GM12878 (cell line): Measurements from ENCODE around the gene MYBPC2. TPM values are rescaled to one million over a fixed set of nuclear protein-coding genes. Genes with fewer than 3 reads are reported as not detected.
A peak's percentile ranks its signal among the peaks of the same experiment; 100 is the strongest.

Experiments used
- ATAC-seq: fragments of 200-7000 bp; cut with Tn5 transposase; 3 replicates; pipeline ENCODE4 v1.9.1; 2020; ENCODE audit warnings: mild to moderate bottlenecking, moderate library complexity
- BruUV-seq: library from RNA; stranded (reverse); fragments of 400-500 nt; replicated peaks from 2 replicates; lab custom pipeline; 2021; lab: Mats Ljungman, UMichigan
- CTCF ChIA-PET: fragments of 300-600 bp; sonication (Branson Sonifier 250); formaldehyde crosslinking; extraction: SDS; loops from one replicate; lab custom pipeline; 2021; ENCODE audit warnings: inconsistent platforms; lab: Yijun Ruan, JAX
- POLR2A ChIA-PET: fragments of 350-600 bp; formaldehyde crosslinking; extraction: SDS; loops from one replicate; lab custom pipeline; 2021; ENCODE audit warnings: inconsistent platforms; lab: Charles Lee
- RAD21 ChIA-PET: fragments of 300-600 bp; sonication (Branson Sonifier 250); formaldehyde crosslinking; loops from one replicate; lab custom pipeline; 2023; ENCODE audit warnings: antibody characterized with exemption; ENCODE audit not compliant: unreplicated experiment; lab: Charles Lee
- SMC1A ChIA-PET: fragments of 300-600 bp; sonication (Branson Sonifier 250); formaldehyde crosslinking; loops from one replicate; lab custom pipeline; 2023; ENCODE audit not compliant: unreplicated experiment, uncharacterized antibody; lab: Charles Lee
- DNase-seq: peaks from one replicate; pipeline ENCODE4 v3.0.0-alpha.2; 2011; ENCODE audit warnings: low read depth, low spot score
- FAIRE-seq: peaks from 3 replicates; lab custom pipeline; 2011; peaks lifted over from hg19 to GRCh38; lab: Jason Lieb, UNC
- H2AFZ ChIP-seq: 2 replicates; pipeline ENCODE4 v1.6.0; 2011; ENCODE audit warnings: low read depth, low read length, control low read depth; ENCODE audit not compliant: control insufficient read depth
- H3K27ac ChIP-seq: 2 replicates; pipeline ENCODE4 v1.5.1; 2011; ENCODE audit warnings: control low read depth; ENCODE audit not compliant: control insufficient read depth, insufficient read depth
- H3K27me3 ChIP-seq, 2 experiments: replicated peaks in 1 of 2; 2 replicates each; pipeline versions ENCODE4 v1.6.0 to v1.6.1; 2011; ENCODE audit warnings: low read length in 1 of 2; ENCODE audit not compliant: control insufficient read depth in 2 of 2, insufficient read depth in 2 of 2
- H3K36me3 ChIP-seq, 2 experiments: 2 replicates each; pipeline ENCODE4 v1.5.1; 2011; ENCODE audit warnings: low read length in 1 of 2; ENCODE audit not compliant: control insufficient read depth in 2 of 2, insufficient read depth in 2 of 2
- H3K4me1 ChIP-seq: 2 replicates; pipeline ENCODE4 v1.6.1; 2011; ENCODE audit warnings: mild to moderate bottlenecking, low read length, moderate library complexity, mixed read lengths; ENCODE audit not compliant: control insufficient read depth, insufficient read depth
- H3K4me2 ChIP-seq: 2 replicates; pipeline ENCODE4 v1.6.0; 2011; ENCODE audit warnings: control low read depth; ENCODE audit not compliant: control insufficient read depth, insufficient read depth
- H3K4me3 ChIP-seq: fragments of 200-600 bp; sonication (generic); 2 replicates; pipeline ENCODE4 v1.5.1; 2016
- H3K79me2 ChIP-seq: 2 replicates; pipeline ENCODE4 v1.6.0; 2011; ENCODE audit warnings: low read length; ENCODE audit not compliant: control insufficient read depth, insufficient read depth
- H3K9ac ChIP-seq: 2 replicates; pipeline ENCODE4 v1.8.0; 2011; ENCODE audit warnings: low read length, control low read depth, mixed read lengths; ENCODE audit not compliant: control insufficient read depth, insufficient read depth
- H3K9me3 ChIP-seq: replicated peaks from 3 replicates; pipeline ENCODE4 v1.5.1; 2011; ENCODE audit warnings: mild to moderate bottlenecking, low read length; ENCODE audit not compliant: control insufficient read depth, insufficient read depth
- H4K20me1 ChIP-seq: 2 replicates; pipeline ENCODE4 v1.6.0; 2011; ENCODE audit not compliant: control insufficient read depth, insufficient read depth
- ATF7 ChIP-seq: fragments of 450-650 bp; IDR thresholded peaks from 2 replicates; pipeline ENCODE4 v1.6.1; 2016; ENCODE audit warnings: low read depth, mild to moderate bottlenecking
- BCL11A ChIP-seq: IDR thresholded peaks from 2 replicates; pipeline ENCODE4 v1.6.1; 2011; ENCODE audit warnings: low read depth, low read length
- BHLHE40 ChIP-seq, 2 experiments: fragments of 450-650 bp in 1 of 2; IDR thresholded peaks; 2 replicates each; pipeline ENCODE4 v1.6.1; 2011 to 2017; ENCODE audit warnings: low read depth in 2 of 2, borderline replicate concordance in 1 of 2, improper control_type of control experiment in 1 of 2, low read length in 1 of 2, mild to moderate bottlenecking in 1 of 2
- BMI1 ChIP-seq: fragments of 450-650 bp; IDR thresholded peaks from 2 replicates; pipeline ENCODE4 v1.6.1; 2016; ENCODE audit warnings: mild to moderate bottlenecking, moderate library complexity, borderline replicate concordance
- CBFB ChIP-seq: IDR thresholded peaks from 2 replicates; pipeline ENCODE4 v1.6.1; 2016; ENCODE audit warnings: antibody characterized with exemption, low read depth
- CBX5 ChIP-seq: sonication (generic); IDR thresholded peaks from 2 replicates; pipeline ENCODE4 v1.6.1; 2016; ENCODE audit warnings: low read depth, moderate library complexity, mild to moderate bottlenecking, inconsistent platforms
- CHD2 ChIP-seq: IDR thresholded peaks from 2 replicates; pipeline ENCODE4 v1.6.1; 2011; ENCODE audit warnings: low read depth, low read length, improper control_type of control experiment, borderline replicate concordance
- CREB1 ChIP-seq: IDR thresholded peaks from 2 replicates; pipeline ENCODE4 v1.6.1; 2012; ENCODE audit warnings: low read depth, mild to moderate bottlenecking, inconsistent platforms
- CREM ChIP-seq: IDR thresholded peaks from 2 replicates; pipeline ENCODE4 v1.6.1; 2014; ENCODE audit warnings: antibody characterized with exemption, low read depth
- DPF2 ChIP-seq: fragments of 450-650 bp; IDR thresholded peaks from 2 replicates; pipeline ENCODE4 v1.6.1; 2017; ENCODE audit warnings: mild to moderate bottlenecking
- EGR1 ChIP-seq, 2 experiments: IDR thresholded peaks; 1 replicate in 1 of 2; 2 replicates in 1 of 2; pipeline ENCODE4 v1.6.1; 2011 to 2012; ENCODE audit warnings: low read depth in 2 of 2, low read length in 2 of 2, borderline replicate concordance in 1 of 2, mild to moderate bottlenecking in 1 of 2, moderate library complexity in 1 of 2
- EP300 ChIP-seq, 2 experiments: fragments of 150-350 bp in 1 of 2; IDR thresholded peaks; 2 replicates each; pipeline ENCODE4 v1.6.1; 2011 to 2012; ENCODE audit warnings: low read depth in 2 of 2, low read length in 2 of 2, borderline replicate concordance in 1 of 2, improper control_type of control experiment in 1 of 2, inconsistent platforms in 1 of 2; ENCODE audit not compliant: control insufficient read depth in 1 of 2
- HDAC2 ChIP-seq: fragments of 200-600 bp; sonication (generic); IDR thresholded peaks from 2 replicates; pipeline ENCODE4 v1.6.1; 2017
- IKZF2 ChIP-seq, 2 experiments: fragments of 450-650 bp; IDR thresholded peaks; 2 replicates each; pipeline ENCODE4 v1.6.1; 2017; ENCODE audit warnings: mild to moderate bottlenecking in 2 of 2, moderate library complexity in 2 of 2
- MEF2A ChIP-seq: IDR thresholded peaks from 2 replicates; pipeline ENCODE4 v1.6.1; 2011; ENCODE audit warnings: low read depth, mild to moderate bottlenecking, low read length, moderate library complexity; ENCODE audit not compliant: insufficient read depth
- MYB ChIP-seq: fragments of 150-350 bp; IDR thresholded peaks from 2 replicates; pipeline ENCODE4 v1.6.1; 2014; ENCODE audit warnings: mild to moderate bottlenecking, low read depth, low read length, borderline replicate concordance
- NBN ChIP-seq: fragments of 450-650 bp; IDR thresholded peaks from 2 replicates; pipeline ENCODE4 v1.6.1; 2016
- PAX5 ChIP-seq: IDR thresholded peaks from 2 replicates; pipeline ENCODE4 v1.6.1; 2011; ENCODE audit warnings: low read depth, low read length, borderline replicate concordance
- RUNX3 ChIP-seq: IDR thresholded peaks from 2 replicates; pipeline ENCODE4 v1.6.1; 2012; ENCODE audit warnings: low read length, inconsistent platforms
- SP1 ChIP-seq: IDR thresholded peaks from one replicate; pipeline ENCODE4 v1.6.1; 2011; ENCODE audit warnings: low read depth, low read length
- TCF12 ChIP-seq: IDR thresholded peaks from 2 replicates; pipeline ENCODE4 v1.6.1; 2011; ENCODE audit warnings: low read depth, mild to moderate bottlenecking, low read length
- TCF3 ChIP-seq: IDR thresholded peaks from 2 replicates; pipeline ENCODE4 v1.6.1; 2012; ENCODE audit warnings: low read depth, mild to moderate bottlenecking, low read length, borderline replicate concordance; ENCODE audit not compliant: insufficient read depth
- YY1 ChIP-seq: IDR thresholded peaks from 2 replicates; pipeline ENCODE4 v1.6.1; 2011; ENCODE audit warnings: low read depth, mild to moderate bottlenecking, low read length
- WGBS: methylation state at CpG from one replicate; pipeline ENCODE4 v1.1.6; 2016; ENCODE audit warnings: low lambda C conversion rate; ENCODE audit not compliant: insufficient replicate concordance, insufficient coverage; ENCODE audit errors: missing lambda C conversion rate; 5-methylcytosine and 5-hydroxymethylcytosine counted together
- in situ Hi-C: fragments of 300-500 bp; cut with MboI; formaldehyde crosslinking; loops from 9 replicates; pipeline ENCODE4 v1.14.3; 2018; ENCODE audit warnings: mixed read lengths
- intact Hi-C: fragments of 100-400 bp; cut with micrococcal nuclease; formaldehyde crosslinking; loops from one replicate; pipeline ENCODE4 v1.14.2; 2022; ENCODE audit not compliant: unreplicated experiment
- polyA plus RNA-seq, 11 experiments: library from polyadenylated mRNA; depleted of rRNA in 4 of 11; unstranded in 6 of 11; stranded (reverse) in 5 of 11; fragments of >200 nt; fragmentation: Nextera tagmentation in 4 of 11; fragmentation: Illumina TruSeq in 1 of 11; extraction: Ambion mirVana in 4 of 11; extraction: Trizol in 1 of 11; gene quantifications; 1 replicate in 1 of 11; 2 replicates in 10 of 11; pipeline versions ENCODE4 v1.2.1 to v1.2.3, GENCODE V29; 2011 to 2016; ENCODE audit warnings: inconsistent platforms in 2 of 11, missing spikeins in 2 of 11, low read depth in 1 of 11
- total RNA-seq, 4 experiments: library from RNA; depleted of rRNA in 3 of 4; stranded (reverse); fragments of >200 nt in 3 of 4; fragmentation: Illumina TruSeq in 1 of 4; extraction: Trizol in 1 of 4; gene quantifications; 2 replicates each; pipeline versions ENCODE4 v1.2.1 to v1.2.3, GENCODE V29; 2013 to 2021
- TF ChIP-seq, protein P1 (sequence below): fragments of 450-650 bp; IDR thresholded peaks from 2 replicates; pipeline ENCODE4 v1.6.1; 2017; ENCODE audit warnings: antibody characterized with exemption, mild to moderate bottlenecking, moderate library complexity

The MYBPC2 gene
- total and polyA plus RNA-seq, 10 of the 15 experiments (the other 5 are each of a cell fraction or from before 2014, with no cell fraction given), result 0.09 to 2.6 (median 0.61) TPM

DNA sequence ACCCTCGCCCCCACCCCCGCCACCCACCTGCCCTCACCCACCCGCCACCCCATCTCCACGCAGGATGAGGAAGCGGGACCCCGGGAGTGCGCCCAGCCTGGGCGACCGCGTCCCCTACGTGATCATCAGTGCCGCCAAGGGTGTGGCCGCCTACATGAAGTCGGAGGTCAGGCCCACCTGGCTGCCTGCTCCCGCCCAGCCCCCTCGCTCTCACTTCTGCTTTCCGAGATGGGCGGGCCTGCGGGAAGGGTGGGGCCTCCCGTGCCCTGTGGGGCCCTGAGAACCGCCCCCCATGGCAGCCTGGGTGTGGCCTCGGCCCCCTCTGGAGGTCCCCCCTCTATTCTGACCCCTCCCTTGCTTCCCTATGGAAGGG, 17.0 kb upstream of the MYBPC2 start:
- in situ Hi-C loops, result no loop called here
- FAIRE-seq, result peak; percentile 35
- no peaks in the 10 kb centered on the region for H3K27me3 ChIP-seq
- no peaks in the 10 kb centered on the region for H3K9me3 ChIP-seq
- ATAC-seq, result peak; percentile 76
- POLR2A ChIA-PET, result interaction anchor here (0.5 to 4.8 kb wide), 8 partner anchors 14 to 966 kb away, joined by 3 to 26 read pairs (median 7); partner anchors contain the start of gene POLD1
- intact Hi-C loops, result loop anchor here (2.0 kb wide), 2 partner anchors 31 to 59 kb away; partner anchors contain the start of gene POLD1
- 0% methylated on average over 19 of the region's 22 CpGs for WGBS
- H3K4me2 ChIP-seq, result peak overlapping the region; percentile 73; the same call in 1 of the 2 replicates
- CTCF ChIA-PET, result interaction anchor here (0.7 to 4.2 kb wide), 17 partner anchors 9 to 681 kb away, joined by 3 to 30 read pairs (median 5); partner anchors contain the start of genes NAPSA and NR1H2
- BruUV-seq, result no TSS peak
- no peaks in the 10 kb centered on the region for H4K20me1 ChIP-seq
- RAD21 ChIA-PET, result interaction anchor here (0.7 to 1.9 kb wide), 14 partner anchors 14 to 87 kb away, joined by 3 to 18 read pairs (median 4); partner anchors contain the start of genes KCNC3 and POLD1
- H3K79me2 ChIP-seq, result peaks cover 21% of the 10 kb centered on the region
- H3K27ac ChIP-seq, result peak overlapping the region; percentile 95
- H3K36me3 ChIP-seq, result peaks cover 2 to 8% of the 10 kb centered on the region in 2 experiments; a peak in 2 of 4 replicates
- H3K9ac ChIP-seq, result peak overlapping the region; percentile 61
- DNase-seq, result peak; percentile 68
- SMC1A ChIA-PET, result interaction anchor here (0.6 to 1.9 kb wide), 7 partner anchors 45 to 73 kb away, joined by 3 to 15 read pairs (median 4); no protein-coding TSS in a partner anchor
- H2AFZ ChIP-seq, result no peak overlapping the region; the same call in 1 of the 2 replicates
- H3K4me3 ChIP-seq, result no peak overlapping the region
- H3K4me1 ChIP-seq, result peaks cover 35% of the 10 kb centered on the region
- TF ChIP-seq TCF3 (peak; percentile 99), EP300 (IDR thresholded peaks at IDR 0.05; ENCODE audit: borderline replicate concordance in 1 of 2, control insufficient read depth in 1 of 2, low read depth in 2 of 2, low read length in 2 of 2) (peak; percentile 26 to 67; a peak in 2 of 4 replicates), EGR1 (IDR thresholded peaks at IDR 0.05; ENCODE audit: borderline replicate concordance in 1 of 2, low read depth in 2 of 2, low read length in 2 of 2) (peak in 1 of 2 experiments; percentile 59; a peak in 2 of 3 replicates), CBX5 (no peak), BHLHE40 (IDR thresholded peaks at IDR 0.05; ENCODE audit: borderline replicate concordance in 1 of 2, low read depth in 2 of 2, low read length in 1 of 2) (peak; percentile 79 to 89), BMI1 (no peak), NBN (0 out of 2 replicates have a peak, but pooled peaks have one; percentile 13), MEF2A (0 out of 2 replicates have a peak, but pooled peaks have one; percentile 31), BCL11A (peak; percentile 69; the same call in 1 of the 2 replicates), HDAC2 (no peak), RUNX3 (peak; percentile 58; the same call in 1 of the 2 replicates), CREB1 (peak; percentile 39; the same call in 1 of the 2 replicates), MYB (no peak), SP1 (peak; percentile 78), CBFB (peak; percentile 54; the same call in 1 of the 2 replicates), PAX5 (peak; percentile 86), TCF12 (peak; percentile 98), DPF2 (peak; percentile 79), CHD2 (peak; percentile 90), CREM (peak; percentile 77), YY1 (peak; percentile 70; the same call in 1 of the 2 replicates), IKZF2 (IDR thresholded peaks at IDR 0.05) (peak in 1 of 2 experiments; percentile 37; a peak in 2 of 4 replicates), ATF7 (0 out of 2 replicates have a peak, but pooled peaks have one; percentile 16)
- TF ChIP-seq, protein P1, sequence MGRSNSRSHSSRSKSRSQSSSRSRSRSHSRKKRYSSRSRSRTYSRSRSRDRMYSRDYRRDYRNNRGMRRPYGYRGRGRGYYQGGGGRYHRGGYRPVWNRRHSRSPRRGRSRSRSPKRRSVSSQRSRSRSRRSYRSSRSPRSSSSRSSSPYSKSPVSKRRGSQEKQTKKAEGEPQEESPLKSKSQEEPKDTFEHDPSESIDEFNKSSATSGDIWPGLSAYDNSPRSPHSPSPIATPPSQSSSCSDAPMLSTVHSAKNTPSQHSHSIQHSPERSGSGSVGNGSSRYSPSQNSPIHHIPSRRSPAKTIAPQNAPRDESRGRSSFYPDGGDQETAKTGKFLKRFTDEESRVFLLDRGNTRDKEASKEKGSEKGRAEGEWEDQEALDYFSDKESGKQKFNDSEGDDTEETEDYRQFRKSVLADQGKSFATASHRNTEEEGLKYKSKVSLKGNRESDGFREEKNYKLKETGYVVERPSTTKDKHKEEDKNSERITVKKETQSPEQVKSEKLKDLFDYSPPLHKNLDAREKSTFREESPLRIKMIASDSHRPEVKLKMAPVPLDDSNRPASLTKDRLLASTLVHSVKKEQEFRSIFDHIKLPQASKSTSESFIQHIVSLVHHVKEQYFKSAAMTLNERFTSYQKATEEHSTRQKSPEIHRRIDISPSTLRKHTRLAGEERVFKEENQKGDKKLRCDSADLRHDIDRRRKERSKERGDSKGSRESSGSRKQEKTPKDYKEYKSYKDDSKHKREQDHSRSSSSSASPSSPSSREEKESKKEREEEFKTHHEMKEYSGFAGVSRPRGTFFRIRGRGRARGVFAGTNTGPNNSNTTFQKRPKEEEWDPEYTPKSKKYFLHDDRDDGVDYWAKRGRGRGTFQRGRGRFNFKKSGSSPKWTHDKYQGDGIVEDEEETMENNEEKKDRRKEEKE, result no peak
